Activated CD4-positive, alpha-beta T cell treated with anti-CD3 and anti-CD28 coated beads, Interleukin-2, Interleukin-6, amounts not matched to agents 100 ng/mL and 50 ng/mL, durations not matched to agents 16 hours and 8 hours (primary cell): ENCODE results near the gene CREB3L2.

ENCODE experiments used
- DNase-seq: peaks from one replicate; pipeline ENCODE4 v3.0.0-alpha.2; 2020

CREB3L2 gene

GRCh38 chr7:137967143-137968018 lies 34.5 kb downstream of the CREB3L2 start:
- no peak for DNase-seq

GRCh38 chr7:137966641-137967142 lies 35.2 kb downstream of the CREB3L2 start:
- DNase-seq, result no peak

- no peak for DNase-seq
Observed at GRCh38 chr7:137965942-137966640, 35.8 kb downstream of the CREB3L2 start.

GRCh38 chr7:137964824-137965545 lies 36.9 kb downstream of the CREB3L2 start:
- DNase-seq, result no peak

- DNase-seq, result no peak
Observed at GRCh38 chr7:137962875-137963507, 38.9 kb downstream of the CREB3L2 start.

- no peak for DNase-seq
Observed at GRCh38 chr7:137962491-137962874, 39.4 kb downstream of the CREB3L2 start.

- DNase-seq, result peak; percentile 65
Observed at GRCh38 chr7:137961200-137962177, 40.4 kb downstream of the CREB3L2 start.

- DNase-seq, result no peak
Observed at GRCh38 chr7:137960020-137960419, 41.9 kb downstream of the CREB3L2 start.

GRCh38 chr7:137958470-137959431 lies 43.1 kb downstream of the CREB3L2 start:
- no peak for DNase-seq

GRCh38 chr7:137957887-137958286 lies 44.0 kb downstream of the CREB3L2 start:
- DNase-seq, result no peak

- no peak for DNase-seq
Observed at GRCh38 chr7:137956591-137956990, 45.3 kb downstream of the CREB3L2 start.

GRCh38 chr7:137956183-137956582 lies 45.7 kb downstream of the CREB3L2 start:
- DNase-seq, result no peak

GRCh38 chr7:137954614-137955013 lies 47.3 kb downstream of the CREB3L2 start:
- DNase-seq, result no peak

GRCh38 chr7:137953665-137954470 lies 48.0 kb downstream of the CREB3L2 start:
- DNase-seq, result no peak

GRCh38 chr7:137953043-137953664 lies 48.7 kb downstream of the CREB3L2 start:
- no peak for DNase-seq

GRCh38 chr7:137952426-137952805 lies 49.5 kb downstream of the CREB3L2 start:
- no peak for DNase-seq

- DNase-seq, result no peak
Observed at GRCh38 chr7:137951700-137952425, 50.0 kb downstream of the CREB3L2 start.

GRCh38 chr7:137950967-137951366 lies 50.9 kb downstream of the CREB3L2 start:
- DNase-seq, result no peak
